Measurements from ENCODE around the gene PANK3. TPM values are rescaled to one million over a fixed set of nuclear protein-coding genes. Genes with fewer than 3 reads are reported as not detected.

PANK3 gene
- total and polyA plus RNA-seq, 2 donors (not counting 1 experiment from before 2014, with no cell fraction given) = 26.9 to 41.5 TPM

- Histone ChIP-seq H3K27me3 (ENCODE audit: control insufficient read depth, insufficient read depth, low read length) (no peaks in the 10 kb centered on the region), H2AFZ (ENCODE audit: low read length) (peak overlapping the region; percentile 98), H3K9ac (ENCODE audit: insufficient read depth, low read length) (no peak overlapping the region), H3K4me2 (ENCODE audit: extremely low read depth, insufficient read depth, low read length) (peak overlapping the region; percentile 100), H3K27ac (ENCODE audit: insufficient read depth, low read length) (peak overlapping the region; percentile 92), H3K4me1 (ENCODE audit: control insufficient read depth, extremely low read depth, insufficient read depth, low read length) (peaks cover 7% of the 10 kb centered on the region), H3K79me2 (ENCODE audit: control insufficient read depth, insufficient read depth, low read length) (peaks cover 39% of the 10 kb centered on the region), H3K4me3 (replicated peaks in 1 of 4; ENCODE audit: control extremely low read depth in 1 of 4, insufficient read depth in 1 of 4, low read depth in 3 of 4, low read length in 4 of 4) (peak overlapping the region; percentile 51 to 100 (median 57)), H4K20me1 (ENCODE audit: control insufficient read depth, extremely low read depth, insufficient read depth, low read length) (peaks cover 4% of the 10 kb centered on the region), H3K36me3 (ENCODE audit: control insufficient read depth, insufficient read depth, low read length) (no peaks in the 10 kb centered on the region), H3K9me3 (ENCODE audit: control insufficient read depth, insufficient read depth, low read depth, low read length) (no peaks in the 10 kb centered on the region)
- DNase-seq (ENCODE audit: low read depth in 2 of 2) = no peak
- no peak for TF ChIP-seq CTCF (conservative IDR thresholded peaks at IDR 0.05 in 1 of 2, IDR thresholded peaks at IDR 0.05 in 1 of 2; ENCODE audit: low read depth in 1 of 2, low read length in 2 of 2)
- TF ChIP-seq EZH2 (IDR thresholded peaks at IDR 0.05; ENCODE audit: low read length, missing control alignments) = no peak
Measured at GRCh38 chr5:168580227-168580508, 1.0 kb upstream of the PANK3 start.

GRCh38 chr5:168579488-168580226, 489 bp upstream of the PANK3 start:
- no peaks in the 10 kb centered on the region for H3K9me3 ChIP-seq (ENCODE audit: control insufficient read depth, insufficient read depth, low read depth, low read length)
- H3K4me2 ChIP-seq (ENCODE audit: extremely low read depth, insufficient read depth, low read length) = peak overlapping the region; percentile 100
- peaks cover 7% of the 10 kb centered on the region for H3K4me1 ChIP-seq (ENCODE audit: control insufficient read depth, extremely low read depth, insufficient read depth, low read length)
- peak overlapping the region; percentile 98 for H2AFZ ChIP-seq (ENCODE audit: low read length)
- peak; percentile 99 to 100 for DNase-seq (ENCODE audit: low read depth in 2 of 2)
- no peaks in the 10 kb centered on the region for H3K36me3 ChIP-seq (ENCODE audit: control insufficient read depth, insufficient read depth, low read length)
- peaks cover 4% of the 10 kb centered on the region for H4K20me1 ChIP-seq (ENCODE audit: control insufficient read depth, extremely low read depth, insufficient read depth, low read length)
- peak overlapping the region; percentile 94 for H3K9ac ChIP-seq (ENCODE audit: insufficient read depth, low read length)
- peak overlapping the region; percentile 92 for H3K27ac ChIP-seq (ENCODE audit: insufficient read depth, low read length)
- TF ChIP-seq CTCF (conservative IDR thresholded peaks at IDR 0.05 in 1 of 2, IDR thresholded peaks at IDR 0.05 in 1 of 2; ENCODE audit: low read depth in 1 of 2, low read length in 2 of 2) = no peak
- no peak for TF ChIP-seq EZH2 (IDR thresholded peaks at IDR 0.05; ENCODE audit: low read length, missing control alignments)
- H3K4me3 ChIP-seq (replicated peaks in 1 of 4; ENCODE audit: control extremely low read depth in 1 of 4, insufficient read depth in 1 of 4, low read depth in 3 of 4, low read length in 4 of 4) = peak overlapping the region; percentile 52 to 100 (median 64)
- H3K27me3 ChIP-seq (ENCODE audit: control insufficient read depth, insufficient read depth, low read length) = no peaks in the 10 kb centered on the region
- H3K79me2 ChIP-seq (ENCODE audit: control insufficient read depth, insufficient read depth, low read length) = peaks cover 44% of the 10 kb centered on the region

GRCh38 chr5:168578006-168578405, 1.2 kb downstream of the PANK3 start:
- no peak overlapping the region for H2AFZ ChIP-seq (ENCODE audit: low read length)
- no peaks in the 10 kb centered on the region for H3K27me3 ChIP-seq (ENCODE audit: control insufficient read depth, insufficient read depth, low read length)
- H4K20me1 ChIP-seq (ENCODE audit: control insufficient read depth, extremely low read depth, insufficient read depth, low read length) = peaks cover 4% of the 10 kb centered on the region
- no peaks in the 10 kb centered on the region for H3K9me3 ChIP-seq (ENCODE audit: control insufficient read depth, insufficient read depth, low read depth, low read length)
- peak overlapping the region; percentile 67 for H3K4me2 ChIP-seq (ENCODE audit: extremely low read depth, insufficient read depth, low read length)
- DNase-seq (ENCODE audit: low read depth in 2 of 2) = peak; percentile 34 to 36
- H3K4me3 ChIP-seq (replicated peaks in 1 of 4; ENCODE audit: control extremely low read depth in 1 of 4, insufficient read depth in 1 of 4, low read depth in 3 of 4, low read length in 4 of 4) = peak overlapping the region; percentile 65 to 100 (median 74)
- peaks cover 7% of the 10 kb centered on the region for H3K4me1 ChIP-seq (ENCODE audit: control insufficient read depth, extremely low read depth, insufficient read depth, low read length)
- H3K27ac ChIP-seq (ENCODE audit: insufficient read depth, low read length) = peak overlapping the region; percentile 92
- no peaks in the 10 kb centered on the region for H3K36me3 ChIP-seq (ENCODE audit: control insufficient read depth, insufficient read depth, low read length)
- TF ChIP-seq EZH2 (IDR thresholded peaks at IDR 0.05; ENCODE audit: low read length, missing control alignments) (no peak), CTCF (conservative IDR thresholded peaks at IDR 0.05 in 1 of 2, IDR thresholded peaks at IDR 0.05 in 1 of 2; ENCODE audit: low read depth in 1 of 2, low read length in 2 of 2) (no peak)
- H3K9ac ChIP-seq (ENCODE audit: insufficient read depth, low read length) = peak overlapping the region; percentile 13
- H3K79me2 ChIP-seq (ENCODE audit: control insufficient read depth, insufficient read depth, low read length) = peaks cover 52% of the 10 kb centered on the region

All from fibroblast of lung (primary cell).